AG08396 (cell line): Measurements from ENCODE around the gene CDC25C.
"Not testable (repeated sequence)": the region's sequence is repeated elsewhere in the genome, so short reads cannot be mapped to it uniquely, and the experiment has no call there.

Experiments
- DNase-seq: peaks from one replicate; pipeline ENCODE4 v3.0.0; 2012; ENCODE audit warnings: low spot score, mixed read lengths

Gene CDC25C

GRCh38 chr5:138275379-138275782 lies 56.2 kb downstream of the CDC25C start:
- DNase-seq = no peak

GRCh38 chr5:138274189-138274853 lies 57.3 kb downstream of the CDC25C start, which contains the start of gene GFRA3:
Gene GFRA3 (minus strand): TSS chr5:138274621. CDS start chr5:138274424, 197 bp downstream.
- DNase-seq = peak; percentile 33

GRCh38 chr5:138273834-138274188 lies 57.8 kb downstream of the CDC25C start:
- DNase-seq = no peak

DNA sequence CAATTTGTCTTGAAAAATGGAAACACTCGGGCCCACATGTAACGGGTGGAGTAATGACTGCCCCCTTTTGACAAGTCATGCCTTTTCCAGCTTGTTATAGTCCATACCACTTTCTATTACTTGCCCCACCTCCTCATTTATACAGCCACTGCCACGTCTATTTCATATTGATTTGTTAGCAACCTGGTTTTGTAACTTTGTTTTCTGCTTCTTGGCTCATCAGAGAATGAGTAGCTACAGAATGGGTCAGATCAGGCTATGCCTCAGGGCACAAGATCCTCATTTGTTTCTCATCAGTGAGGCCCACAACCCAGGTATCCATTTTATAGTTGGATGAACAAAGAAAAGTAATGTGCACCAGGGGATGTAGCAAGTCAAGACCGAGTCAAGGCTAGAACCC lies 58.9 kb downstream of the CDC25C start:
- no peak for DNase-seq

GRCh38 chr5:138271281-138271680 lies 60.3 kb downstream of the CDC25C start:
- DNase-seq = no peak

DNA sequence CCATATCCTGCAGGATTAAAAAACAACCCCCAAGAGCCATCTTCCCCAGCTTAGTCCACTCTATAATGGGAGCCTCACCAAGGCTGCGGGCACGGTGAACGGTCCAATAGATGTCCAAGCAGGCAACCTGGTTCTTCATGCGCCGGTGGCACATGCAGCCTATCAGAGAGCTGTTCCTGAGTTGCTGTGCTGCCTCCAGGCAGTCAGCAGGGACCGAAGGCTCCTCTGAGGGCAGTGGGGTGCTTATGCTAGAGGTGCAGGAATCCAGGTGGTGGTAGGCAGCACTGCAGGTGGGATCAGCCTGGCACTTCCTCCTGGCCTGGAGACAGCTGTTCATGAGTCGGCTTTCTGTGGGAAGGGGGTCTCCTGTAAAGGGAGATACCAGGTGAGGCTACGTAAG lies 67.4 kb downstream of the CDC25C start:
- no peak for DNase-seq

- no peak for DNase-seq
Observed at GRCh38 chr5:138263581-138263980, 68.0 kb downstream of the CDC25C start.

- DNase-seq = no peak
Observed at GRCh38 chr5:138258704-138259292, 72.8 kb downstream of the CDC25C start.

DNA sequence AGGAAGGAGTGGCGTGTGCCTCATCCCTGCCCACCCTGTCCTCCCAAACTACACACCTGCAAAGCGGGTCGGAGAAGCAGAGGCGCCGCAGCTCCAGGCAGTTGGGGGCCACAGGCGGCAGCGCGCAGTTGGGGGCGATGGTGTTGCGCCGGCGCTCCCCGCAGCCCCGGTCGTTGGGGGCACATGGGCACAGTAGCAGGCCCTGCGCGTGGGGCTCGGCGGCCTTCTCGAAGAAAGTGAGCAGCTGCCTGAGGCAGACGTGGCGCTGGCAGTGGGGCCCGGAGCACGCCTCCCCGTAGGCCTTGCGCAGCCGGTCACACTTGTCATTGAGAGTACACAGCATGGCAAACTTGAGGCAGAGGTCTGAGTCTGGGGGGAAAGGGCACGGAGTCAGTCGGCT lies 74.0 kb downstream of the CDC25C start:
- DNase-seq = no peak

DNA sequence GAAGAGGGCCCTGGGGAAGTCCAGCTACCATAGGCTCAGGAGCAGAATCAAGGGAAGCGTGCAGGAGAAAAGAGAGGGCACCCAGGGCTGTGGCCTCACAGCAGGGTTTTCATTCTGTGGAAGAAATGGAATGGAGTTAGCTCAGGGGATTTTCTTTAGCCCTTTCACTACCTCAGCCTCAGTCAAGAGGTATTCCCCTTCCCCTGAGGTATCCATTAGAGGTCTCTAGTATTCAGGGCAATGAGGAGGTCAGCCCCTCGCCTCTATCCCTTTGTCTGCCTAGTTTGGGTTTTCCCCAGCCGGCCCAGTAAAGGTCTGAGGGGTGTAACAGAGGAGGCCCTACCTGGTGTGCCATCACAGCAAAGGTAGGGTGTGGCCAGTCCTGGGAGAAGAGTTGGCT lies 78.7 kb downstream of the CDC25C start:
- no peak for DNase-seq

GRCh38 chr5:138247800-138248199 lies 83.8 kb downstream of the CDC25C start:
- not testable (repeated sequence) for DNase-seq

DNA sequence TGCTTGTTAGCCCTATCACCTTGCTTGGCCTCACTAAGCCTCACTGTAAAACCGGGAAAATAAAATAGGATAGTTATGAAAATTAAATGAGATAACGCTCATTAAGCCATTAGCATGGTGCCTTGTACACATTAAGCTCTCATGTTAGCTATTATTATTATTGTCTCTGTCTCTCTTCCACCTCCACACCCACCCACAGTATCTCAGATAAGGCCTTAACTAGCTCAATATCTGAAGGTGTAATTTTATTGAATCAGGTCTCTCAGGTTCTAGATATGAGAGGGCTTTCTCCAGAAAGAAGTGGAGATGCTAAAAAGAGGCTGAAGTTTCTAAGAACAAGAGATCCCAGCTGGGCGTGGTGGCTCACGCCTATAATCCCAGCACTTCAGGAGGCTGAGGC lies 84.8 kb downstream of the CDC25C start:
- DNase-seq = no peak

GRCh38 chr5:138246334-138246733 lies 85.3 kb downstream of the CDC25C start:
- DNase-seq = no peak

GRCh38 chr5:138245717-138246116 lies 85.9 kb downstream of the CDC25C start:
- DNase-seq = no peak

DNA sequence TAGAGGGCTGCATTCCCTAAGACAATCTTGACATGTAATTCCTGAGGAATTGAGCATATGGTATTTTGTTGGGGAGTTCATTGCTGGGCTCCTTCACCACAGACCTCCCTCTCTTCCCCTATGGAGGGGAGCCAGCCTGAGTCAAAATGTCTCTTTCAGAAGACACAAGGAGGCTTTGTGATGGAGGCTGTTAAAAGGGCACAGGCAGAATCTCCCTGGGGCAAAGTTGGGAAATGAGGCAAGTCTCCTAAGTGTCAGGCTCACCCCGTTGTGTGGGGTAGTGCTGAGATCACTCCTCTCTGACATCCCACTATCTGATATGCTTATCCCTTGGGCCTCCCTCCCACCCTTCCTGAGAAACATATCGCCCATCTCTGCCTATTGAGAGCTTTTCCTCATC lies 87.8 kb downstream of the CDC25C start:
- no peak for DNase-seq

- DNase-seq = peak; percentile 62
Observed at GRCh38 chr5:138241688-138242571, 89.7 kb downstream of the CDC25C start.

DNA sequence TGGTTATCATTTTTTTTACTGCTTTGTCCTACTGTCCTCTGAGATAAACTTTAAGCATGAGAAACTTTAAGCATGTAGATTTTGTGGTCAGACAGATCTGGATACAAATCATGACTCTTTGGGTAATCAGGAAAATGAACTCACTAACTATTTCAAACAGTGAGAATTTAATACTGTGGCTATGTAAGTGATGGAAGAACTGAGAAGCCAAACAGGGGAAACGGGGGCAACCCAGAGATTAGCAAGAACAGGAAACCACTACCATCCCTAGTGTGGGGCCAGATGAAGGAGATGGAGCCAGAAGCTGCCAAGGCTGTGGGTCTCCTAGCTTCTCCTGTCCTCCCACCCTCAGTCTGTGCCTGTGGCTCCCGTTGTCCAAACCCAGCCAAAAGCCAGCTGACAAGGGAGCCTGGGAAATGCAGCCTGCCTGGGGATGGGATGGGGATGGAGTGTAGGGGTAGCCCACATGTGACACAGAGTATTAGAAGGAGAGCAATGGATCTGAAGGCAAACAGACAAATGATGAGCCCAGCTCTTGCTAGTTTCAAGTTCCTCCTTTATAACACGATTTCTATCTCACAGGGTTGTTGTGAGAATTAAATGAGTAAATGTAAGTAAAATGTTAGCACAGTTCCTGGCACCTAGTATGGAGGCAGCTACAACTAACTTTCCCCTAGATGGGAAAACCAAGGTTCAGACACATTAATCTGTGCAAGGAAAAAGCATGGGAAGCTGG lies 90.8 kb downstream of the CDC25C start:
- DNase-seq = no peak

DNA sequence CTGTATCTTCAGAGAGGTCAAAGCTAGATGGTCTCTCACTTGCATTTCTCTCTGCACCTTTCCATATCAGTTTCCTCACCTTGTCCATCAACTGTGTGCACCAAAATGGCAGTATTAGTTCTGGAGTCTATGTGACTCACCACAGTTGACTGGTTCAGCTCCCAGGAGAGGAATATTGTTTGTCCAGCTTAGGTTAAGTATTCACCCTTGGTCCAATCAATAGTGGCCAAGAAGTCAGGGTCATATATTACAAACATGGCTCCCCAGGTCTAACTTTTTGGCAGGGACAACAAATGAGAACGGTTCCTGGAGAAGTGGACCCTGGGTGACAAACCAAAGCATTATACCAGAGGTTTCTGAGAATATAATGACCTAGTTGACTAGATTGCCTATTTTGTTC lies 93.6 kb downstream of the CDC25C start:
- DNase-seq = no peak
